AG04450 (cell line): Measurements from ENCODE around the gene CSNK1D. TPM values are rescaled to one million over a fixed set of nuclear protein-coding genes. Genes with fewer than 3 reads are reported as not detected.
A peak's percentile ranks its signal among the peaks of the same experiment; 100 is the strongest.

Source experiments
- CTCF ChIA-PET: fragments of 300-600, 350-600 bp; formaldehyde crosslinking; extraction: SDS; loops from one replicate; lab custom pipeline; 2022; ENCODE audit warnings: antibody characterized with exemption, inconsistent platforms; lab: Charles Lee
- POLR2A ChIA-PET: fragments of 350-600 bp; formaldehyde crosslinking; extraction: SDS; loops from one replicate; lab custom pipeline; 2021; ENCODE audit warnings: antibody characterized with exemption, inconsistent platforms; lab: Yijun Ruan, JAX
- DNase-seq: peaks from one replicate; pipeline ENCODE4 v3.0.0-alpha.2; 2011; ENCODE audit warnings: low read depth, low spot score
- H3K27ac ChIP-seq: one replicate; pipeline ENCODE4 v1.5.1; 2012; ENCODE audit warnings: low read depth, low read length, control low read depth
- H3K27me3 ChIP-seq: one replicate; pipeline ENCODE4 v1.6.0; 2012; ENCODE audit warnings: low read length; ENCODE audit not compliant: control insufficient read depth, insufficient read depth
- H3K4me3 ChIP-seq: 2 replicates; pipeline ENCODE4 v1.5.1; 2011; ENCODE audit warnings: mild to moderate bottlenecking, low read depth, low read length, control low read depth
- H3K9me3 ChIP-seq: 2 replicates; pipeline ENCODE4 v1.5.1; 2012; ENCODE audit warnings: low read length; ENCODE audit not compliant: control insufficient read depth, insufficient read depth
- polyA plus RNA-seq: library from polyadenylated mRNA; depleted of rRNA; stranded (reverse); fragments of >200 nt; gene quantifications from 2 replicates; pipeline ENCODE4 v1.2.3, GENCODE V29; 2011
- TF ChIP-seq, protein P1 (sequence below): IDR thresholded peaks from 2 replicates; pipeline ENCODE4 v1.5.1; 2011; ENCODE audit warnings: low read depth, low read length, control low read depth, inconsistent platforms

Gene CSNK1D
- polyA plus RNA-seq, 1 experiment: 74.4 TPM

DNA sequence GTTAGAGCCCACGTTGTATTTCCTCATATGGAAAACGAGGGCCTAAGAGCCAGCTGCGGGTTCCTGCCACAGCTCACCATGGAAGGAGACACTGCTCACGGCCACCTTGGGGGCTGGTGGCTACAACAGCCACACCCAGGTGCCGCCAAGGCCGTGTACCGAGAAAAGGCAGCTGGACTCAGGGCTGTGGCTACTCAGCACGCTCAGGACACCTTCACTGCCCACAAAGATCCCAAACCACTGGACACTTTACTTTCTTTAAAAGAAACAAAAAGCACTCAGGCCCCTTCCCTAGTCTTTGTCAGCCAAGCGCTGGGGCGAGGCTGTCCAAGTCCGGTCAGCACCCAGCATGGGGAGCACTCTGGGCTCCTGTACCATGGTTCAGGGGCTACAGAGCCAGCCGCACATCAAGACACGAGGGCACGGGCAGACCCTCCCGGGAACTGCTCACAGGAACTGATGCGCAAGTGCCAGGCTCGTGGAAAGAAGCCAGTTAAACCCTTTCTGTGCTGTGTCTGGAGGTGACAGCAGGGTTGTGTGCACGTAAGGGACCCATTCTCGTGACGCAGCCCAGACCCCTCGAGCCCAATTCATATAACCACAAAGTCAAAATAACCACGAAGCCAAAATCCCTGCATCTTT, 26.2 kb downstream of the CSNK1D start:
- POLR2A ChIA-PET: no interaction called here
- Histone ChIP-seq H3K27me3 (no peaks in the 10 kb centered on the region), H3K9me3 (peaks cover 3% of the 10 kb centered on the region; the same call in 1 of the 2 replicates), H3K27ac (peak overlapping the region; percentile 43), H3K4me3 (no peak overlapping the region)
- CTCF ChIA-PET: no interaction called here
- TF ChIP-seq, protein P1, sequence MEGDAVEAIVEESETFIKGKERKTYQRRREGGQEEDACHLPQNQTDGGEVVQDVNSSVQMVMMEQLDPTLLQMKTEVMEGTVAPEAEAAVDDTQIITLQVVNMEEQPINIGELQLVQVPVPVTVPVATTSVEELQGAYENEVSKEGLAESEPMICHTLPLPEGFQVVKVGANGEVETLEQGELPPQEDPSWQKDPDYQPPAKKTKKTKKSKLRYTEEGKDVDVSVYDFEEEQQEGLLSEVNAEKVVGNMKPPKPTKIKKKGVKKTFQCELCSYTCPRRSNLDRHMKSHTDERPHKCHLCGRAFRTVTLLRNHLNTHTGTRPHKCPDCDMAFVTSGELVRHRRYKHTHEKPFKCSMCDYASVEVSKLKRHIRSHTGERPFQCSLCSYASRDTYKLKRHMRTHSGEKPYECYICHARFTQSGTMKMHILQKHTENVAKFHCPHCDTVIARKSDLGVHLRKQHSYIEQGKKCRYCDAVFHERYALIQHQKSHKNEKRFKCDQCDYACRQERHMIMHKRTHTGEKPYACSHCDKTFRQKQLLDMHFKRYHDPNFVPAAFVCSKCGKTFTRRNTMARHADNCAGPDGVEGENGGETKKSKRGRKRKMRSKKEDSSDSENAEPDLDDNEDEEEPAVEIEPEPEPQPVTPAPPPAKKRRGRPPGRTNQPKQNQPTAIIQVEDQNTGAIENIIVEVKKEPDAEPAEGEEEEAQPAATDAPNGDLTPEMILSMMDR: no peak
- DNase-seq: no peak

DNA sequence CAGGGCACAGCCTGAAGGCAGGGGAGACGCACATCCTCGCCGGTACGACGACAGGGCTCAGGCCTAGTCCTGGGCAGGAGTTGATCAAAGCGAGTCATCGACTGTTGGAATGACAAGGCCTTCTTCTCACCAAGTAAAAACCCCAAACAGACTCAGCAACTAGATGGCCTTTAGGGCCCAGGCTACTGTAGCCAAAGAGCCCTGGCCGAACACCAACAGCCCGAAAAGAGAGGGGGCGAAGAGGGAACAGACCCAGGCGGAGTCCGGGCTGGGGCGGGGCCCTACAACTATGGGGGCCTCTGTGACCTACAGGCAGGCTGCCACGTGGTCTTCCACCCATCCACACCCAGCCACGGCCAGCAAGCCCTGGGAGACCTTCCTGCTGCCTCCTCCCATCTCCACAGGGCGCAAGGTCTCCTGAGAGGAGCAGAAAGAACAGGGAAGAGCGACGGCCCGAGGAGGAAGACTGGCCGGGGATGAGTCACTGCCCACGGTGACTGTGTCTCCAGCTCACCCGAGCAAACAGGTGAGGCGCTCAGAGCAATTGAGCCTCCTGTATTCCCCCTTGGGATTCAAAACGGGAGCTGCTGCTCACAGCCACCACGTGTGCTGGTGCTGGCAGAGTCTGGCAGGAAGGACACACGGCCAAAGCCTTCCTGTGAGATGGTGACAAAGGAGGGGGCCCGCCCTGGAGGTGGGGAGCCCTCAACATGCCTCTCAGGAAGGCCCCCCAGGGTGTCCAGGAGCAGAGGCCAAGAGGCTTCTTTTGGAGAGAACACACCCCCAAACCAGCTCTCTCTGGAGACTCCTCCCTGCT, 26.9 kb downstream of the CSNK1D start:
- POLR2A ChIA-PET: no interaction called here

GRCh38 chr17:82246040-82246364, 27.5 kb downstream of the CSNK1D start:
- Histone ChIP-seq H3K27ac (peak overlapping the region; percentile 43), H3K9me3 (peaks cover 3% of the 10 kb centered on the region; the same call in 1 of the 2 replicates), H3K27me3 (no peaks in the 10 kb centered on the region), H3K4me3 (no peak overlapping the region)
- ChIA-PET POLR2A (no interaction called here), CTCF (no interaction called here)
- TF ChIP-seq, protein P1: no peak
- DNase-seq: no peak

More for the DNA sequence above, 26.9 kb downstream of the CSNK1D start:
- no peak for DNase-seq
- TF ChIP-seq, protein P1: no peak
- Histone ChIP-seq H3K9me3 (peaks cover 3% of the 10 kb centered on the region; the same call in 1 of the 2 replicates), H3K27ac (peak overlapping the region; percentile 43), H3K4me3 (no peak overlapping the region), H3K27me3 (no peaks in the 10 kb centered on the region)
- CTCF ChIA-PET: no interaction called here

GRCh38 chr17:82245134-82246039, 28.1 kb downstream of the CSNK1D start:
- DNase-seq: no peak
- peaks cover 3% of the 10 kb centered on the region; the same call in 1 of the 2 replicates for H3K9me3 ChIP-seq
- CTCF ChIA-PET: interaction anchor here (0.7 to 1.3 kb wide), 2 partner anchors 40 to 46 kb away, joined by 3 read pairs; no protein-coding TSS in a partner anchor
- POLR2A ChIA-PET: no interaction called here
- H3K27ac ChIP-seq: peak overlapping the region; percentile 11
- H3K4me3 ChIP-seq: no peak overlapping the region
- TF ChIP-seq, protein P1: no peak
- no peaks in the 10 kb centered on the region for H3K27me3 ChIP-seq
